Hair follicle dermal papilla cell (primary cell): ENCODE data around the gene TERC. TPM values are rescaled to one million over a fixed set of nuclear protein-coding genes. Genes with fewer than 3 reads are reported as not detected.

Source experiments
- small RNA-seq: library from RNA; depleted of rRNA; stranded (forward); fragments of <200 nt; gene quantifications from one replicate; pipeline ENCODE3, GENCODE V24; 2012
- total RNA-seq: library from RNA; depleted of rRNA; stranded (reverse); fragments of >200 nt; gene quantifications from 2 replicates; pipeline ENCODE4 v1.2.3, GENCODE V29; 2012

TERC gene
- 104 and 183 TPM in 2 replicates for total RNA-seq

GRCh38 chr3:169764882-169765612, at the start of gene TERC:
Gene TERC, minus strand, starts transcription at chr3:169765060.

DNA sequence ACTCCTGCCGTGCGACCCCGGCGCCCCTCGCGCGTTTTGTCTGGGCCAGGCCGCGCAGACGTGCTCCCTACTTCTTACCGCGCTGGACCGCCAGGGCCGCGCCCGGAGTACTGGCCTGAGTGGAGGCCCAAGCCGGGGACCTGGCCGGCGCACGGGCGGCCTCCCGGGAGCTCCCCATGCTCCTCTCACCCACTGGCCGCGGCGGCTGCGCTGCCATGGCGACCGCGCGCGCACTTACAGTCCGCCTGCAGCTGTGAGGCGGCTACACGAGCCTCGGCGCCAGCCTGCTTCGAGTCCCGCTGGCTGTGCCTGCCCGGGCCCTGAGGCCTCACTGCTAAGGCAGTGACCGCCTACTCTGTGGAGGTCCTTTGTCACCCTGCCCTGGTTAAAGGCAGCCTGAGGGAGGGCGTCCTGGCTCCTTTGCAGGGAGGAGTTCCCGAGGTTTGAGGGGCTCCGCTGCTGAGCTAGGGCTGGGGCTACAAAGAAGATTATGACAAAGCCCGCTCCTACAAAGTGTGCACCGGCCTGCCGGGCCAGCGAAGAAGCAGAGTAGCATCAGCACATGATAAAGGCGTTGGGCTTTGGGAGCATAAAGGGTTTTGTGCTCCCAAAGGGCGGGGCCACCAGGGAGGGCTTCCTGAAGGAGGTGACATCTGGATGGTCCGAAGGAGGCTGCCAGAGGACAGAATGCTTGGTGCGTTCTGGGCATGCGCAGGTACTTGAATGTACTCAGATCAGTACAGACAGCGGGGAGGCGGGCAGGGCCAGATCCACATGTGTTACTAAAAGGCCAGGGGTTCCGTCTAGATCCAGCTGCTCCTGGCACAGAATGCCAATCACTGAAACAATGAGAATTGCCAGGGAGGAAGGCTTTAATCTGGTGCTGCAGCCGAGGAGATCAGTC, 47.7 kb upstream of the TERC start, which contains the start of the genes LRRC34 and LRRIQ4:
Gene LRRC34 (minus strand): TSS at position 573 of the 904 bp plus-strand sequence. CDS start 356 bp downstream, at position 217.
Gene LRRIQ4 (plus strand): TSS at position 539 of the 904 bp plus-strand sequence. CDS start 9,052 bp downstream, outside the sequence.

GRCh38 chr3:169772897-169773816, 8.3 kb upstream of the TERC start, which contains the start of gene MYNN:
Gene MYNN, plus strand, starts transcription at chr3:169773396. Its CDS starts 900 bp downstream, at chr3:169774296.

DNA sequence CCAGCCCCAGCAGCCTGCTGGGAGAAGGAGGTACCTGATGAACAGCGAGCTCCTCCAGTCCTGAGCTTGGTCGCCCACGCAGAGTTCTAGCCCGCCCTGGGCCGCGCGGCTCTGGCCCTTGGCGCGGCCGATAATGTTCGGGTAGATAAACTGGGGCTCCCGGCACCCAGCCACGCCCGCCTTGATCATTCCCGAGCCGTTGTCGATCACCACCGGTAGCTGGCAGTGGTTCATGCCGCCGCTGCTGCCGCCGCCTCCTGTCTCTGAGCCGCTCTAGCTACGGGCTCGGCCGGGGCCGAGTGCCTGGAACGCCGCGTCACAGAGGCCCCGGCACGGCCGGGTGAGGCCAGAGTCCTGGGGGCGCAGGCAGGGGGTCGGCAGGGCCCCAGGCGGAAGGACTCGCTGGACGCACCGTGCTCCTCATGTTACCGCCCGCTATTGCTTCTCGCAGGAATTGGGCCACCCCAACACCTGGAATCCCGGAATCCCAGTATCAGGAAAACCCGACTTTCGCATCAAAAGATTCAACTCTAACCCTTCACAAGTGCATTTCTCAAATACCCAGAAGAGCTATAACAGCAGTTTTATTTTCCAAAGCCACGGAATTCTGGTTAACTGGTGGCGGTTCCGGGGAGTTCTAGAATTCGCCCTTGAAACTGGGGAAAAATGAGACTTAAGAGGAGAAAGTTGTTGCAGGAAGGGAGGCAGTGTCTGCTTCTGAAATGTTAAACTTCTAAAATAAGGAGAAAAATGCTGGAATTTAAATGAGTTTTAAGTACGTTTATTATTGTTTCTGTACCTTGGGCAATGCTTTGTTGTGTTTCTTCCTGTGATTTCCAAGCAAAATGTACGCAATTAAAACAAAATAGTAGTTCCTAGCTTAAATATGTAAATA, 4.7 kb upstream of the TERC start, which contains the start of gene ACTRT3:
Gene ACTRT3 (minus strand): TSS at position 275 of the 895 bp plus-strand sequence. CDS start 41 bp downstream, at position 234.

Small RNAs within 50 kb of the gene (small RNA-seq; reads per million reads assigned to genes)
- not detected for gene RNU6-637P

Other genes with a start within 250 kb of the TERC start
- 1.8 and 3.4 TPM in 2 replicates for gene MECOM, start 101.3 kb downstream of the TERC start, total RNA-seq
- 9.2 TPM in 2 replicates for gene ACTRT3, start 4.5 kb upstream of the TERC start, total RNA-seq
- gene MYNN, start 8.3 kb upstream of the TERC start, total RNA-seq = 22.3 and 25.6 TPM in 2 replicates
- 0.16 and 0.36 TPM in 2 replicates for gene LRRIQ4, start 47.8 kb upstream of the TERC start, total RNA-seq
- 3.4 and 3.7 TPM in 2 replicates for gene LRRC34, start 47.8 kb upstream of the TERC start, total RNA-seq
- not detected in 2 replicates for gene LRRC31, start 104.9 kb upstream of the TERC start, total RNA-seq
- not detected in 2 replicates for gene SAMD7, start 146.5 kb upstream of the TERC start, total RNA-seq
- gene SEC62, start 201.7 kb upstream of the TERC start, total RNA-seq = 36.4 and 41.4 TPM in 2 replicates